ENCODE results near the gene HTR4. TPM values are rescaled to one million over a fixed set of nuclear protein-coding genes. Genes with fewer than 3 reads are reported as not detected.

Gene HTR4
- total RNA-seq, 1 donor from 2014 or later = not detected

DNA sequence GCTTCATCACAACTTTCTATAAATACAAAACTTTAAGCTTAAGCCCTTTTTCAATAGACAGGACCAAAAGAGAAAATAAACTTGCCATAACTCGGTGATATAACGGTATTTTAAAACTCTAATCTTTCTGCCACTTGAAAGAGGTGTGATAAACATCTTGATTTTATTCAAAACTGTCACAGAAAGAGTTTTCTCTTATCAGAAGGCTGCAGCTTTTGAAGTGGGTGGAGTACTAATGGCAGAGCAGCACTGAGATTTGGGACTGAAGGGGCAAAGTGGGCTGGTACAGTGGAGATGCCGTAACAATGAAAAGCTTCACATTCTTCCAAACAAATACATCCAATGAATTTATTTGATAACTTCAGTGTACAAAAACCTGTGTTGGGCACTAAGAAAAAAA lies 178.0 kb downstream of the HTR4 start:
- H3K9ac ChIP-seq = no peak overlapping the region
- no peaks in the 10 kb centered on the region for H4K20me1 ChIP-seq (ENCODE audit: low read depth)
- H3K27ac ChIP-seq = no peak overlapping the region
- Mint-ChIP-seq H3K27ac (no peak overlapping the region), H3K4me3 (no peak overlapping the region), H3K36me3 (no peaks in the 10 kb centered on the region), H3K9me3 (no peaks in the 10 kb centered on the region), H3K27me3 (ENCODE audit: insufficient read depth, low read depth) (peaks cover 3% of the 10 kb centered on the region), H3K4me1 (peaks cover 7% of the 10 kb centered on the region)
- H3K79me2 ChIP-seq (ENCODE audit: low read depth) = no peaks in the 10 kb centered on the region
- H3K36me3 ChIP-seq = no peaks in the 10 kb centered on the region
- no peak overlapping the region for H2AFZ ChIP-seq (replicated peaks)
- DNase-seq (ENCODE audit: low spot score) = no peak
- no peak overlapping the region for H3K4me2 ChIP-seq
- H3K4me1 ChIP-seq = no peaks in the 10 kb centered on the region
- TF ChIP-seq, protein P1, sequence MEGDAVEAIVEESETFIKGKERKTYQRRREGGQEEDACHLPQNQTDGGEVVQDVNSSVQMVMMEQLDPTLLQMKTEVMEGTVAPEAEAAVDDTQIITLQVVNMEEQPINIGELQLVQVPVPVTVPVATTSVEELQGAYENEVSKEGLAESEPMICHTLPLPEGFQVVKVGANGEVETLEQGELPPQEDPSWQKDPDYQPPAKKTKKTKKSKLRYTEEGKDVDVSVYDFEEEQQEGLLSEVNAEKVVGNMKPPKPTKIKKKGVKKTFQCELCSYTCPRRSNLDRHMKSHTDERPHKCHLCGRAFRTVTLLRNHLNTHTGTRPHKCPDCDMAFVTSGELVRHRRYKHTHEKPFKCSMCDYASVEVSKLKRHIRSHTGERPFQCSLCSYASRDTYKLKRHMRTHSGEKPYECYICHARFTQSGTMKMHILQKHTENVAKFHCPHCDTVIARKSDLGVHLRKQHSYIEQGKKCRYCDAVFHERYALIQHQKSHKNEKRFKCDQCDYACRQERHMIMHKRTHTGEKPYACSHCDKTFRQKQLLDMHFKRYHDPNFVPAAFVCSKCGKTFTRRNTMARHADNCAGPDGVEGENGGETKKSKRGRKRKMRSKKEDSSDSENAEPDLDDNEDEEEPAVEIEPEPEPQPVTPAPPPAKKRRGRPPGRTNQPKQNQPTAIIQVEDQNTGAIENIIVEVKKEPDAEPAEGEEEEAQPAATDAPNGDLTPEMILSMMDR (IDR thresholded peaks at IDR 0.05) = no peak
- TF ChIP-seq EZH2phosphoT487 (IDR thresholded peaks at IDR 0.05) (no peak), EZH2 (IDR thresholded peaks at IDR 0.05) (no peak)
- H3K27me3 ChIP-seq = no peaks in the 10 kb centered on the region
- H3F3A ChIP-seq (ENCODE audit: low read depth) = no peaks in the 10 kb centered on the region
- H3K9me3 ChIP-seq (ENCODE audit: low read depth) = no peaks in the 10 kb centered on the region
- H3K4me3 ChIP-seq = no peak overlapping the region

DNA sequence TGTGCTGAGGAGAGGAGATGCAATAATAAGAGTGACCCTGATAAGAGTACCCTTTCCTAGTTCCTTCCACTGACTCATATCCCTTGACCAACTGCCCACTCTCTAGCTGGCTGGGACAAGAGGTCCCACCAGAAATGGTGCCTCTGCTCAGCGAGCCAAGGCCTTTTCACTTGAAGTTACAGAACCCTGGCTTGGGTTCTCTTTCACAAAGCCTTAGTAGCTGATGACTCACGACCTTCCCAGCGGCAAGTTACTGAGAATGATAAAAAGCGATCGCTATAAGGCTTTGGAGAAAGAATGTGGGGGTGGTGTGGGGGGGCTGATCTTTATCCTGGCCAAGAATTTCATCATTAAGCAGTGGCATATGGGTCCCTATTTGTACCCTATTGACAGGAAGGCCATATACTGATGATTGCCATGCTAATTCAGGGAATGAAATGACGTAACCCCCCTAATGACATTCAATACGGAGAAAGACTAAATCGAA lies 180.3 kb downstream of the HTR4 start:
- H3K27me3 ChIP-seq = no peaks in the 10 kb centered on the region
- H4K20me1 ChIP-seq (ENCODE audit: low read depth) = no peaks in the 10 kb centered on the region
- no peaks in the 10 kb centered on the region for H3K9me3 ChIP-seq (ENCODE audit: low read depth)
- no peaks in the 10 kb centered on the region for H3K36me3 ChIP-seq
- H3F3A ChIP-seq (ENCODE audit: low read depth) = no peaks in the 10 kb centered on the region
- no peaks in the 10 kb centered on the region for H3K9me3 Mint-ChIP-seq
- H3K79me2 ChIP-seq (ENCODE audit: low read depth) = no peaks in the 10 kb centered on the region
- no peaks in the 10 kb centered on the region for H3K4me1 Mint-ChIP-seq
- no peak overlapping the region for H3K9ac ChIP-seq
- no peaks in the 10 kb centered on the region for H3K4me1 ChIP-seq
- no peak overlapping the region for H3K27ac Mint-ChIP-seq
- no peaks in the 10 kb centered on the region for H3K36me3 Mint-ChIP-seq
- H3K4me3 Mint-ChIP-seq = no peak overlapping the region
- no peak overlapping the region for H3K27ac ChIP-seq
- TF ChIP-seq EZH2 (IDR thresholded peaks at IDR 0.05) (no peak), EZH2phosphoT487 (IDR thresholded peaks at IDR 0.05) (no peak)
- TF ChIP-seq, protein P1 (IDR thresholded peaks at IDR 0.05) = no peak
- H2AFZ ChIP-seq (replicated peaks) = no peak overlapping the region
- H3K4me2 ChIP-seq = no peak overlapping the region
- DNase-seq (ENCODE audit: low spot score) = no peak
- no peaks in the 10 kb centered on the region for H3K27me3 Mint-ChIP-seq (ENCODE audit: insufficient read depth, low read depth)
- H3K4me3 ChIP-seq = no peak overlapping the region

DNA sequence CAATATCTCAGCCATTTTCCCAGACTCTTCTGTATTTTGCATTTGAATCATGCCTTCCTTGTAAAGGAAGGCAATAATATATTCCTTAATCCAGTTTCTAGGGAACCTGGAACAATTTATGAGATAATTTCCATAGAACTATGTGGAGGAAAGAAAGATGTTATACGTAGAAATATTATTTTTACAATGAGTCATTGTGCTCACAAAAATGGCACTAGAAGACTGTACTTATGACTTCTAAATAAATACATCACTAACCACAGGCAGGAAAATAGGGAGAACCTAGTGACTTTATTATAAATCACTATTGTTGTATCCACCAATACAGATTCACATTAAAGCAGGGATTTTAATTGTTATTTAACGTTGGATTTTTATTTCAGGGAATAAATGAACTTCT lies 182.9 kb downstream of the HTR4 start:
- Histone ChIP-seq H3K79me2 (ENCODE audit: low read depth) (no peaks in the 10 kb centered on the region), H3K4me1 (no peaks in the 10 kb centered on the region), H4K20me1 (ENCODE audit: low read depth) (no peaks in the 10 kb centered on the region), H3K36me3 (no peaks in the 10 kb centered on the region), H3K27me3 (no peaks in the 10 kb centered on the region), H3F3A (ENCODE audit: low read depth) (no peaks in the 10 kb centered on the region), H3K27ac (no peak overlapping the region), H3K4me3 (no peak overlapping the region), H3K4me2 (no peak overlapping the region), H2AFZ (replicated peaks) (no peak overlapping the region), H3K9ac (no peak overlapping the region), H3K9me3 (ENCODE audit: low read depth) (no peaks in the 10 kb centered on the region)
- no peak overlapping the region for H3K27ac Mint-ChIP-seq
- no peak overlapping the region for H3K4me3 Mint-ChIP-seq
- no peaks in the 10 kb centered on the region for H3K36me3 Mint-ChIP-seq
- H3K27me3 Mint-ChIP-seq (ENCODE audit: insufficient read depth, low read depth) = no peaks in the 10 kb centered on the region
- H3K9me3 Mint-ChIP-seq = no peaks in the 10 kb centered on the region
- TF ChIP-seq, protein P1 (IDR thresholded peaks at IDR 0.05) = no peak
- TF ChIP-seq EZH2phosphoT487 (IDR thresholded peaks at IDR 0.05) (no peak), EZH2 (IDR thresholded peaks at IDR 0.05) (no peak)
- H3K4me1 Mint-ChIP-seq = no peaks in the 10 kb centered on the region
- no peak for DNase-seq (ENCODE audit: low spot score)

Measured in neural progenitor cell (in vitro differentiated cells).